GM23338 (cell line): Measurements from ENCODE around the gene RABIF. TPM values are rescaled to one million over a fixed set of nuclear protein-coding genes. Genes with fewer than 3 reads are reported as not detected.

ENCODE experiments used
- ATAC-seq: fragments of 200-7000 bp; cut with Tn5 transposase; 3 replicates; pipeline ENCODE4 v1.9.1; 2020
- DNase-seq: peaks from one replicate; pipeline ENCODE4 v3.0.0-alpha.2; 2015; ENCODE audit warnings: low spot score
- H2AFZ ChIP-seq: fragments of 200-600 bp; sonication (generic); 2 replicates; pipeline ENCODE4 v1.8.0; 2016; ENCODE audit warnings: antibody characterized with exemption, mild to moderate bottlenecking, moderate library complexity
- H3F3A ChIP-seq: fragments of 200-600 bp; sonication (generic); replicated peaks from 2 replicates; pipeline ENCODE4 v1.8.0; 2017; ENCODE audit warnings: antibody characterized with exemption, mixed run types, low read depth
- H3K27ac ChIP-seq: fragments of 200-600 bp; sonication (generic); 2 replicates; pipeline ENCODE4 v1.6.1; 2016; ENCODE audit warnings: low read depth
- H3K27me3 ChIP-seq: fragments of 200-600 bp; sonication (generic); 2 replicates; pipeline ENCODE4 v1.8.0; 2016; ENCODE audit warnings: mild to moderate bottlenecking, mixed run types, moderate library complexity; ENCODE audit not compliant: insufficient read depth
- H3K36me3 ChIP-seq: fragments of 200-600 bp; sonication (generic); 2 replicates; pipeline ENCODE4 v1.8.0; 2016; ENCODE audit warnings: mild to moderate bottlenecking; ENCODE audit not compliant: insufficient read depth
- H3K4me1 ChIP-seq: fragments of 200-600 bp; sonication (generic); 2 replicates; pipeline ENCODE4 v1.8.0; 2016; ENCODE audit warnings: mild to moderate bottlenecking, moderate library complexity; ENCODE audit not compliant: insufficient read depth
- H3K4me2 ChIP-seq: fragments of 200-600 bp; sonication (generic); 2 replicates; pipeline ENCODE4 v1.7.1; 2017; ENCODE audit warnings: mixed run types
- H3K4me3 ChIP-seq: fragments of 200-600 bp; sonication (generic); 2 replicates; pipeline ENCODE4 v1.6.1; 2016; ENCODE audit warnings: mixed run types
- H3K79me2 ChIP-seq: fragments of 200-600 bp; sonication (generic); replicated peaks from 2 replicates; pipeline ENCODE4 v1.8.0; 2017; ENCODE audit warnings: mild to moderate bottlenecking; ENCODE audit not compliant: insufficient read depth
- H3K9me2 ChIP-seq: fragments of 200-600 bp; sonication (generic); 2 replicates; pipeline ENCODE4 v1.8.0; 2017; ENCODE audit not compliant: insufficient read depth
- H4K20me1 ChIP-seq: fragments of 200-600 bp; sonication (generic); replicated peaks from 2 replicates; pipeline ENCODE4 v1.8.0; 2017; ENCODE audit warnings: mild to moderate bottlenecking; ENCODE audit not compliant: insufficient read depth
- H3K27ac Mint-ChIP-seq: 2 replicates; pipeline ENCODE4 v1.8.0; 2020; ENCODE audit warnings: inconsistent platforms, mild to moderate bottlenecking, moderate library complexity, mixed read lengths
- H3K27me3 Mint-ChIP-seq: 3 replicates; pipeline ENCODE4 v1.8.0; 2022; ENCODE audit warnings: low read depth, mild to moderate bottlenecking, moderate library complexity, mixed read lengths, inconsistent platforms; ENCODE audit not compliant: insufficient read depth, poor library complexity
- H3K36me3 Mint-ChIP-seq: 3 replicates; pipeline ENCODE4 v1.8.0; 2021; ENCODE audit warnings: low read depth, mild to moderate bottlenecking, inconsistent platforms, moderate library complexity, mixed read lengths
- H3K4me1 Mint-ChIP-seq: 3 replicates; pipeline ENCODE4 v1.8.0; 2020; ENCODE audit warnings: mild to moderate bottlenecking, inconsistent platforms, mixed read lengths
- H3K4me3 Mint-ChIP-seq: 3 replicates; pipeline ENCODE4 v1.8.0; 2021; ENCODE audit warnings: moderate library complexity, mild to moderate bottlenecking, inconsistent platforms, mixed read lengths
- H3K9me3 Mint-ChIP-seq: 3 replicates; pipeline ENCODE4 v1.8.0; 2020; ENCODE audit warnings: moderate library complexity, mild to moderate bottlenecking, inconsistent platforms, mixed read lengths
- CREB1 ChIP-seq: fragments of 250-450 bp; sonication (Bioruptor Pico); IDR thresholded peaks from 2 replicates; pipeline ENCODE4 v1.5.0; 2020; ENCODE audit warnings: low read depth, mild to moderate bottlenecking, moderate library complexity
- EZH2 ChIP-seq: fragments of 200-600 bp; sonication (generic); IDR thresholded peaks from one replicate; pipeline ENCODE4 v1.8.0; 2017; ENCODE audit warnings: antibody characterized with exemption, mild to moderate bottlenecking, low read depth; ENCODE audit not compliant: unreplicated experiment
- EZH2phosphoT487 ChIP-seq: fragments of 200-600 bp; sonication (generic); IDR thresholded peaks from one replicate; pipeline ENCODE4 v1.8.1; 2018; ENCODE audit warnings: antibody characterized with exemption; ENCODE audit not compliant: unreplicated experiment
- JUNB ChIP-seq: IDR thresholded peaks from one replicate; pipeline ENCODE4 v1.6.1; 2016; ENCODE audit warnings: antibody characterized with exemption; ENCODE audit not compliant: unreplicated experiment
- NANOG ChIP-seq: IDR thresholded peaks from 2 replicates; pipeline ENCODE4 v1.6.1; 2016; ENCODE audit warnings: antibody characterized with exemption, borderline replicate concordance
- POLR2AphosphoS5 ChIP-seq: IDR thresholded peaks from 2 replicates; pipeline ENCODE4 v1.6.1; 2016; ENCODE audit warnings: antibody characterized with exemption, low read depth
- STAT1 ChIP-seq: IDR thresholded peaks from one replicate; pipeline ENCODE4 v1.6.1; 2016; ENCODE audit warnings: antibody characterized with exemption; ENCODE audit not compliant: unreplicated experiment
- ZNF114 ChIP-seq: fragments of 250-450 bp; sonication (Bioruptor Pico); IDR thresholded peaks from 2 replicates; pipeline ENCODE4 v1.5.0; 2020; ENCODE audit warnings: mild to moderate bottlenecking, moderate library complexity
- ZNF331 ChIP-seq: fragments of 250-450 bp; sonication (Bioruptor Pico); IDR thresholded peaks from 2 replicates; pipeline ENCODE4 v1.5.0; 2020; ENCODE audit warnings: low read depth, mild to moderate bottlenecking, moderate library complexity
- polyA plus RNA-seq: library from polyadenylated mRNA; unstranded; fragments of >200 nt; fragmentation: Nextera tagmentation; extraction: Ambion mirVana; gene quantifications from 2 replicates; pipeline ENCODE4 v1.2.1, GENCODE V29; 2016
- total RNA-seq: library from RNA; depleted of rRNA; stranded (reverse); fragments of >200 nt; shearing (Covaris generic); gene quantifications from 2 replicates; pipeline ENCODE4 v1.2.3, GENCODE V29; 2014
- TF ChIP-seq, protein P1 (sequence below): IDR thresholded peaks from 2 replicates; pipeline ENCODE4 v1.6.1; 2016; ENCODE audit warnings: antibody characterized with exemption
- TF ChIP-seq, protein P2 (sequence below): fragments of 250-450 bp; sonication (Bioruptor Pico); IDR thresholded peaks from 2 replicates; pipeline ENCODE4 v1.5.0; 2020; ENCODE audit warnings: mild to moderate bottlenecking, moderate library complexity
- TF ChIP-seq, protein P3 (sequence below), 2 experiments: fragments of 200-600 bp in 1 of 2; sonication (generic) in 1 of 2; conservative IDR thresholded peaks; 2 replicates each; pipeline versions ENCODE4 v1.5.1 to v1.6.1; 2016 to 2017; ENCODE audit warnings: antibody characterized with exemption in 2 of 2, low read depth in 2 of 2, mild to moderate bottlenecking in 2 of 2, moderate library complexity in 1 of 2
- TF ChIP-seq, protein P4 (sequence below): IDR thresholded peaks from one replicate; pipeline ENCODE4 v1.6.1; 2018; ENCODE audit warnings: antibody characterized with exemption; ENCODE audit not compliant: unreplicated experiment

The RABIF gene
- total and polyA plus RNA-seq, 2 experiments from 2014 or later, result 4.9 to 7.6 TPM

DNA sequence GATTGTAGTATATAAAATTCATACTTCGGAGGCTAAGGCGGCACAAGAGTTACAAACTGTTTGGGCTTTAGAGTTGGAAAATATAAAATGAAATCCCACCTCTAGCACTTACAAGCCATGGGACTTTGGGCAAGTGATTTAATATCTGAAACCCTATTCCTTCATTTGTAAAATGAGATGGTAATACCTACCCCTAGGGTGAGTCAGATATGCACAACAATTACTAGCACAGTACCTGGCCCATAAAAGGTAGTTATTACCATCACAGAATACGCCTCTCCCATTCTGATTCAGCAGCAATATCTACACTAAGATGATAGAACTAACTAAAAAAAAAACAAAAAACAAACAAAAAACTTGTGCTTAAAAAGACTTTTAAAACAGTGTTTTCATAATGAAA, 34.6 kb upstream of the RABIF start:
- no peaks in the 10 kb centered on the region for H3K9me3 Mint-ChIP-seq
- H3K79me2 ChIP-seq, result peaks cover 17% of the 10 kb centered on the region
- no peaks in the 10 kb centered on the region for H3K27me3 ChIP-seq
- no peak overlapping the region for H3K27ac Mint-ChIP-seq
- no peaks in the 10 kb centered on the region for H3K9me2 ChIP-seq
- peaks cover 5% of the 10 kb centered on the region for H3K27me3 Mint-ChIP-seq
- H3K4me3 ChIP-seq, result no peak overlapping the region
- DNase-seq, result no peak
- no peak for ATAC-seq
- no peak overlapping the region for H3K4me2 ChIP-seq
- H3K4me1 Mint-ChIP-seq, result peaks cover 3% of the 10 kb centered on the region; the same call in 2 of the 3 replicates
- H3F3A ChIP-seq, result peaks cover 7% of the 10 kb centered on the region; the same call in 1 of the 2 replicates
- TF ChIP-seq, protein P1, sequence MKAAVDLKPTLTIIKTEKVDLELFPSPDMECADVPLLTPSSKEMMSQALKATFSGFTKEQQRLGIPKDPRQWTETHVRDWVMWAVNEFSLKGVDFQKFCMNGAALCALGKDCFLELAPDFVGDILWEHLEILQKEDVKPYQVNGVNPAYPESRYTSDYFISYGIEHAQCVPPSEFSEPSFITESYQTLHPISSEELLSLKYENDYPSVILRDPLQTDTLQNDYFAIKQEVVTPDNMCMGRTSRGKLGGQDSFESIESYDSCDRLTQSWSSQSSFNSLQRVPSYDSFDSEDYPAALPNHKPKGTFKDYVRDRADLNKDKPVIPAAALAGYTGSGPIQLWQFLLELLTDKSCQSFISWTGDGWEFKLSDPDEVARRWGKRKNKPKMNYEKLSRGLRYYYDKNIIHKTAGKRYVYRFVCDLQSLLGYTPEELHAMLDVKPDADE, result no peak
- TF ChIP-seq ZNF114 (CRISPR knock-in tag), result no peak
- TF ChIP-seq, protein P2, sequence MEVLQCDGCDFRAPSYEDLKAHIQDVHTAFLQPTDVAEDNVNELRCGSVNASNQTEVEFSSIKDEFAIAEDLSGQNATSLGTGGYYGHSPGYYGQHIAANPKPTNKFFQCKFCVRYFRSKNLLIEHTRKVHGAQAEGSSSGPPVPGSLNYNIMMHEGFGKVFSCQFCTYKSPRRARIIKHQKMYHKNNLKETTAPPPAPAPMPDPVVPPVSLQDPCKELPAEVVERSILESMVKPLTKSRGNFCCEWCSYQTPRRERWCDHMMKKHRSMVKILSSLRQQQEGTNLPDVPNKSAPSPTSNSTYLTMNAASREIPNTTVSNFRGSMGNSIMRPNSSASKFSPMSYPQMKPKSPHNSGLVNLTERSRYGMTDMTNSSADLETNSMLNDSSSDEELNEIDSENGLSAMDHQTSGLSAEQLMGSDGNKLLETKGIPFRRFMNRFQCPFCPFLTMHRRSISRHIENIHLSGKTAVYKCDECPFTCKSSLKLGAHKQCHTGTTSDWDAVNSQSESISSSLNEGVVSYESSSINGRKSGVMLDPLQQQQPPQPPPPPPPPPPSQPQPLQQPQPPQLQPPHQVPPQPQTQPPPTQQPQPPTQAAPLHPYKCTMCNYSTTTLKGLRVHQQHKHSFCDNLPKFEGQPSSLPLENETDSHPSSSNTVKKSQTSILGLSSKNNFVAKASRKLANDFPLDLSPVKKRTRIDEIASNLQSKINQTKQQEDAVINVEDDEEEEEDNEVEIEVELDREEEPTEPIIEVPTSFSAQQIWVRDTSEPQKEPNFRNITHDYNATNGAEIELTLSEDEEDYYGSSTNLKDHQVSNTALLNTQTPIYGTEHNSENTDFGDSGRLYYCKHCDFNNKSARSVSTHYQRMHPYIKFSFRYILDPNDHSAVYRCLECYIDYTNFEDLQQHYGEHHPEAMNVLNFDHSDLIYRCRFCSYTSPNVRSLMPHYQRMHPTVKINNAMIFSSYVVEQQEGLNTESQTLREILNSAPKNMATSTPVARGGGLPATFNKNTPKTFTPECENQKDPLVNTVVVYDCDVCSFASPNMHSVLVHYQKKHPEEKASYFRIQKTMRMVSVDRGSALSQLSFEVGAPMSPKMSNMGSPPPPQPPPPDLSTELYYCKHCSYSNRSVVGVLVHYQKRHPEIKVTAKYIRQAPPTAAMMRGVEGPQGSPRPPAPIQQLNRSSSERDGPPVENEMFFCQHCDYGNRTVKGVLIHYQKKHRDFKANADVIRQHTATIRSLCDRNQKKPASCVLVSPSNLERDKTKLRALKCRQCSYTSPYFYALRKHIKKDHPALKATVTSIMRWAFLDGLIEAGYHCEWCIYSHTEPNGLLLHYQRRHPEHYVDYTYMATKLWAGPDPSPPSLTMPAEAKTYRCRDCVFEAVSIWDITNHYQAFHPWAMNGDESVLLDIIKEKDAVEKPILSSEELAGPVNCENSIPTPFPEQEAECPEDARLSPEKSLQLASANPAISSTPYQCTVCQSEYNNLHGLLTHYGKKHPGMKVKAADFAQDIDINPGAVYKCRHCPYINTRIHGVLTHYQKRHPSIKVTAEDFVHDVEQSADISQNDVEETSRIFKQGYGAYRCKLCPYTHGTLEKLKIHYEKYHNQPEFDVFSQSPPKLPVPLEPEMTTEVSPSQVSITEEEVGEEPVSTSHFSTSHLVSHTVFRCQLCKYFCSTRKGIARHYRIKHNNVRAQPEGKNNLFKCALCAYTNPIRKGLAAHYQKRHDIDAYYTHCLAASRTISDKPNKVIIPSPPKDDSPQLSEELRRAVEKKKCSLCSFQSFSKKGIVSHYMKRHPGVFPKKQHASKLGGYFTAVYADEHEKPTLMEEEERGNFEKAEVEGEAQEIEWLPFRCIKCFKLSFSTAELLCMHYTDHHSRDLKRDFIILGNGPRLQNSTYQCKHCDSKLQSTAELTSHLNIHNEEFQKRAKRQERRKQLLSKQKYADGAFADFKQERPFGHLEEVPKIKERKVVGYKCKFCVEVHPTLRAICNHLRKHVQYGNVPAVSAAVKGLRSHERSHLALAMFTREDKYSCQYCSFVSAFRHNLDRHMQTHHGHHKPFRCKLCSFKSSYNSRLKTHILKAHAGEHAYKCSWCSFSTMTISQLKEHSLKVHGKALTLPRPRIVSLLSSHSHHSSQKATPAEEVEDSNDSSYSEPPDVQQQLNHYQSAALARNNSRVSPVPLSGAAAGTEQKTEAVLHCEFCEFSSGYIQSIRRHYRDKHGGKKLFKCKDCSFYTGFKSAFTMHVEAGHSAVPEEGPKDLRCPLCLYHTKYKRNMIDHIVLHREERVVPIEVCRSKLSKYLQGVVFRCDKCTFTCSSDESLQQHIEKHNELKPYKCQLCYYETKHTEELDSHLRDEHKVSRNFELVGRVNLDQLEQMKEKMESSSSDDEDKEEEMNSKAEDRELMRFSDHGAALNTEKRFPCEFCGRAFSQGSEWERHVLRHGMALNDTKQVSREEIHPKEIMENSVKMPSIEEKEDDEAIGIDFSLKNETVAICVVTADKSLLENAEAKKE (CRISPR knock-in tag), result no peak
- TF ChIP-seq EZH2phosphoT487, result no peak
- no peak for TF ChIP-seq STAT1
- TF ChIP-seq CREB1 (CRISPR knock-in tag), result no peak
- no peak for TF ChIP-seq POLR2AphosphoS5
- no peak for TF ChIP-seq JUNB
- TF ChIP-seq, protein P3, sequence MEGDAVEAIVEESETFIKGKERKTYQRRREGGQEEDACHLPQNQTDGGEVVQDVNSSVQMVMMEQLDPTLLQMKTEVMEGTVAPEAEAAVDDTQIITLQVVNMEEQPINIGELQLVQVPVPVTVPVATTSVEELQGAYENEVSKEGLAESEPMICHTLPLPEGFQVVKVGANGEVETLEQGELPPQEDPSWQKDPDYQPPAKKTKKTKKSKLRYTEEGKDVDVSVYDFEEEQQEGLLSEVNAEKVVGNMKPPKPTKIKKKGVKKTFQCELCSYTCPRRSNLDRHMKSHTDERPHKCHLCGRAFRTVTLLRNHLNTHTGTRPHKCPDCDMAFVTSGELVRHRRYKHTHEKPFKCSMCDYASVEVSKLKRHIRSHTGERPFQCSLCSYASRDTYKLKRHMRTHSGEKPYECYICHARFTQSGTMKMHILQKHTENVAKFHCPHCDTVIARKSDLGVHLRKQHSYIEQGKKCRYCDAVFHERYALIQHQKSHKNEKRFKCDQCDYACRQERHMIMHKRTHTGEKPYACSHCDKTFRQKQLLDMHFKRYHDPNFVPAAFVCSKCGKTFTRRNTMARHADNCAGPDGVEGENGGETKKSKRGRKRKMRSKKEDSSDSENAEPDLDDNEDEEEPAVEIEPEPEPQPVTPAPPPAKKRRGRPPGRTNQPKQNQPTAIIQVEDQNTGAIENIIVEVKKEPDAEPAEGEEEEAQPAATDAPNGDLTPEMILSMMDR (conservative IDR thresholded peaks at IDR 0.05; ENCODE audit: low read depth in 2 of 2), result no peak
- TF ChIP-seq, protein P4, sequence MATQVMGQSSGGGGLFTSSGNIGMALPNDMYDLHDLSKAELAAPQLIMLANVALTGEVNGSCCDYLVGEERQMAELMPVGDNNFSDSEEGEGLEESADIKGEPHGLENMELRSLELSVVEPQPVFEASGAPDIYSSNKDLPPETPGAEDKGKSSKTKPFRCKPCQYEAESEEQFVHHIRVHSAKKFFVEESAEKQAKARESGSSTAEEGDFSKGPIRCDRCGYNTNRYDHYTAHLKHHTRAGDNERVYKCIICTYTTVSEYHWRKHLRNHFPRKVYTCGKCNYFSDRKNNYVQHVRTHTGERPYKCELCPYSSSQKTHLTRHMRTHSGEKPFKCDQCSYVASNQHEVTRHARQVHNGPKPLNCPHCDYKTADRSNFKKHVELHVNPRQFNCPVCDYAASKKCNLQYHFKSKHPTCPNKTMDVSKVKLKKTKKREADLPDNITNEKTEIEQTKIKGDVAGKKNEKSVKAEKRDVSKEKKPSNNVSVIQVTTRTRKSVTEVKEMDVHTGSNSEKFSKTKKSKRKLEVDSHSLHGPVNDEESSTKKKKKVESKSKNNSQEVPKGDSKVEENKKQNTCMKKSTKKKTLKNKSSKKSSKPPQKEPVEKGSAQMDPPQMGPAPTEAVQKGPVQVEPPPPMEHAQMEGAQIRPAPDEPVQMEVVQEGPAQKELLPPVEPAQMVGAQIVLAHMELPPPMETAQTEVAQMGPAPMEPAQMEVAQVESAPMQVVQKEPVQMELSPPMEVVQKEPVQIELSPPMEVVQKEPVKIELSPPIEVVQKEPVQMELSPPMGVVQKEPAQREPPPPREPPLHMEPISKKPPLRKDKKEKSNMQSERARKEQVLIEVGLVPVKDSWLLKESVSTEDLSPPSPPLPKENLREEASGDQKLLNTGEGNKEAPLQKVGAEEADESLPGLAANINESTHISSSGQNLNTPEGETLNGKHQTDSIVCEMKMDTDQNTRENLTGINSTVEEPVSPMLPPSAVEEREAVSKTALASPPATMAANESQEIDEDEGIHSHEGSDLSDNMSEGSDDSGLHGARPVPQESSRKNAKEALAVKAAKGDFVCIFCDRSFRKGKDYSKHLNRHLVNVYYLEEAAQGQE, result no peak
- TF ChIP-seq EZH2, result no peak
- no peak for TF ChIP-seq ZNF331 (CRISPR knock-in tag)
- TF ChIP-seq NANOG, result no peak
- H3K36me3 Mint-ChIP-seq, result peaks cover 11% of the 10 kb centered on the region; the same call in 2 of the 3 replicates
- no peak overlapping the region for H2AFZ ChIP-seq
- H3K4me3 Mint-ChIP-seq, result no peak overlapping the region
- peaks cover 16% of the 10 kb centered on the region; the same call in 1 of the 2 replicates for H3K36me3 ChIP-seq
- 0 out of 2 replicates have a peak, but pooled peaks cover 3% of the 10 kb centered on the region for H3K4me1 ChIP-seq
- H3K27ac ChIP-seq, result no peak overlapping the region
- 0 out of 2 replicates have a peak, but pooled peaks cover 3% of the 10 kb centered on the region for H4K20me1 ChIP-seq
